NCI-H345 treated with DMSO at 0.1 percent for 48 hours (cell line): ENCODE results near the gene RGS17.
"Not testable (repeated sequence)": the region's sequence is repeated elsewhere in the genome, so short reads cannot be mapped to it uniquely, and the experiment has no call there.

ENCODE experiments used
- DNase-seq: peaks from one replicate; lab custom pipeline; 2025; ENCODE audit not compliant: unreplicated experiment; lab: John Stamatoyannopoulos, UW

The RGS17 gene

GRCh38 chr6:153043719-153044118 is 87.4 kb downstream of the RGS17 start:
- DNase-seq: peak; percentile 56

DNA sequence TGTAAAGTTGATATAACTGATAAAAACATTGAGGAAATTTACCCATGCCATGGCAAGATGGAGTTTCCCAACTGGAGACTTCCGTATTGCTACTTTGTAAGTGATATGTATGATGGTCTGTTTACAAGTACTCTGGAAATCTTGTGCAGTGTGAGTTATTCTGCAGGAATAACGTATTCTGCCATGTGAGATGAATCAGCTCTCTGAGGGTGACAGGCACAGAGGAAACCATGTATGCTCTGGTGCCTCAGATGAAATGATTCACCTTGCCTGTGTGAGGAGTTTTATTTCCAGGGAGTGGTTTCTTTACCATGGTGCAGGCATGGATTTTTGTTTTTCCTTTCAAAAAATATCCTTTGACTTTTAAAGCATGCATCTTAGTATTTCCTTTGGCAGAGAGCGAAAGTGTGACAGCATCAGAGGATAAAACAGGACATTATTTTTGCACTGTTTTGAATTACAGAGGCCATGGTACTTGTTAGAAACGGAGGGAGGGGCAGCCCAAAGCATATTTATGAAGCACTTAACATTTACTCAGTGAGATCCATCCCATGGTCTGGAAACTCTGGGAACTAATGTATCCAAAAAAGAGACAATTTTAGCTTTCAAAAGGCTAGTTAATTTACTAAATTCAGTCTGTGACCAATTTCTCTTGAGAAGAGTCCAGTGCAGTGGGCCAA is 92.6 kb downstream of the RGS17 start:
- no peak for DNase-seq

DNA sequence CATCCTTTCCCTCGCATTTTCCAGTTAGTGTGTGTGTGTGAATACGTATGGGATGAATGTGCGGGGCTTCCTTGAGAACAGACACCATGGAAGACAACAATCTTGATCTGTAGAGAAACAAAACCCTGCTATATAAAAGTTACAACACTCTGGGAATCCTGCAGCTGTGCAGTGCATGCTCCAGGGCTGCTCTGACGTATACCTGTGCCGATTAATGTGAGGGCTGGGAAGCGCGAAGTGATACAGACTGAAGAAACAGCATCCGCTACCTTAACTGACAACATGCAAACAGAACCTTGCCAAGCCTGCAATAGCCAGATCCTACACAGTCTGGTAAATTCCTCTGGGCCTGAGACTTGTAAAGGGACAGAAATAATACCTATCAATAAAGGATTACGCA is 96.9 kb downstream of the RGS17 start:
- no peak for DNase-seq

- DNase-seq: peak; percentile 17
Observed at GRCh38 chr6:153032255-153032882, 98.7 kb downstream of the RGS17 start.

GRCh38 chr6:153031335-153031955 is 99.6 kb downstream of the RGS17 start:
- no peak for DNase-seq

DNA sequence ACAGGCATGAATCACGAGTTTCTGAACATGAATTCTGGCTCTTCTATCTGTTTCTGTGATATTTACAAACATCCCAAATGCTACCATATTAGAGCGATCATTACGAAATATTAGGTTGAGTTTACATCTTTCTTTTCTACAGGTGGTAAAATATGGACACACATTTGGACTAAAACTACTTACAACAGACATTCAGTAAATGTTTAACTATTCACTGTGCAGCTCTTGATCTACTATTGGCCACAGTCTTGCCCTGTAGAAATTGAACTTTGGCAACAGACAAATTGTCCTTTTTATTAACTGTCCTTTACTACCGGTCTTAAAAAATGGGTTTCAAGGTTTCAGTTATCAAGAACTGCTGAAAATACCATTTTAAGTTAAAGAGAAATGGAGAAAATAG is 102.1 kb downstream of the RGS17 start:
- DNase-seq: no peak

- no peak for DNase-seq
Observed at GRCh38 chr6:153028286-153028685, 102.8 kb downstream of the RGS17 start.

DNA sequence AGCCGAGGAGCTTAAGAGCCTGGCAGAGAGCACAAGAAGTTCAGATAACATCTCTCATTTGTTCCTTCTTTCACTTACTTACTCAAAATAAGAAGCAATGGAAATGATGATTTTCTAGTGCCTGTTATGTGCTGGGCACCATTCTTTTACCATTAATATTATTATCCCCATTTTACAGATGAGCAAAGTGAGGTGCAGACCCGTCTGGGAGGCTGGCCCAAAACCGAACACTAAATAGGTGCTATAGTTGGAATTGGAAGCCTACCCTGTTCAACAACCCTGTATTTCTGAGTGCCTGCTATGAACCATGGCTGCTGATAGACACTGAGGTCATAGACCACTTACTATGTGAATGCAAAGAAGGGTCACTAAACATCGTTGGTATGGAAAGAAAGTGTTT is 103.6 kb downstream of the RGS17 start:
- DNase-seq: no peak

DNA sequence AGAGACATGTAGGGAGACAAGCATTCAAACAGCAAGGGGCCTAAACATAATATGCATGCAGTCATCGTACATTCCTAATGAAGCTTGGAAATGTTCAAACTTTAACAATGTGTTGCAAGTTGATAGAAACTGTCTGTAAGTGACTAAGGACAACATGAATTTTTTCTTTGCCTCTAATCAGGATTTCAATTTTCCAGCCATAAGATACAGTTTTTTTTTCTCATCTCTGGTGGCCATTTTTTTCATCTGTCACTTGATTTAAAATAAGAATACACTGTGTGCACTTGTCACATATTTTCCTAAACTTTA is 106.4 kb downstream of the RGS17 start:
- DNase-seq: no peak

- DNase-seq: peak; percentile 55
Observed at GRCh38 chr6:153023977-153024708, 106.9 kb downstream of the RGS17 start.

- no peak for DNase-seq
Observed at GRCh38 chr6:153018355-153018754, 112.7 kb downstream of the RGS17 start.

GRCh38 chr6:153016846-153017245 is 114.2 kb downstream of the RGS17 start:
- DNase-seq: no peak

DNA sequence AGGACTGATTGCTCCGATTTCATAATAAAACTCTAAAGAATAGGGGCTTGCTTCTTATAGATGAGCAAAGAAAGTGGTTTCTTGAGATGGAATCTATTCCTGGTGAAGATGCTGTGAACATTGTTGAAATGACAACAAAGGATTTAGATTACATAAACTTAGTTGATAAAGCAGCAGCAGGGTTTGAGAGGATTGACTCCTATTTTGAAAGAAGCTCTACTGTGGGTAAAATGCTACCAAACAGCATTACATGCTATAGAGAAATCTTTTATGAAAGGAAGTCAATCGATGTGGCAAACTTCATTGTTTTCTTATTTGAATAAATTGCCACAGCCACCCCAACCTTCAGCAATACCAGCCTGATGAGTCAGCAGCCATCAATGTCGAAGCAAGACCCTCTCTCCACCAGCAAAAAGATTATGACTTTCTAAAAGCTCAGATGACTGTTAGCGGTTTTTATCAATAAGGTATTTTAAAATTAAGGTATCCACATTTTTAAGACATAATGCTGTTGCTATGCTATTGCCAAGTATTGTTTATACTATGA is 115.9 kb downstream of the RGS17 start:
- no peak for DNase-seq

- DNase-seq: no peak
Observed at GRCh38 chr6:153013438-153013837, 117.6 kb downstream of the RGS17 start.

DNA sequence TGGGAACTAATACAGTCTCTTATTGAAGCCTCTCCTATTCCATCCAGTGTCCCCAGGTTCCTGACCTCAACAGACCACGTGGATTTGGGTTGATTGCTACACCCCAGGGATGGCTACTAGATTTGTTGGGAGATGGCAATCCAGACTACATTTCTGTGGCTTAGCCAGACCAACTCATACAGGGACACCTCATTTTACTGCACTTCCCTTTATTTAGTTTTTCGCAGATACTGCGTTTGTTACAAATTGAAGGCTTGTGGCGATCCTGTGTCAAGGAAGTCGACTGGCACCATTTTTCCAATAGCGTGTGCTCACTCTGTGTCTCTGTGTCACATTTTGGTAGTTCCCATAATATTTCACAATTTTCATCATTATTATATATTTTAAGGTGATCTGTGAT is 118.2 kb downstream of the RGS17 start:
- no peak for DNase-seq

DNA sequence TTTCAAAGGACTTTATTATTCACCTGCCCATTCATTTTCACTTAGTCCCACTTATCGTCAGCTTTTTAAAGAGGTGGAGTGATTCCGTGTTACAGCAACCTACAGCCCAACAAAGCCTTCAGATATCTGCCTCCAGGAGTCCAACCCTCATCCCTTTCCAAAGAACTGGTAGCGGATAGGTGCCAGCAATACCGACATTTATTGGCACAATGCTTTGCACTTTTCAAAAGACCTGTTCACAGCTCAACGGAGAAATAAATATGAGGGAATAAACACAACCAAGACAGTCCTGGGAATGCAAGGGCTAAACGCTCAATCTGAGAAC is 127.8 kb downstream of the RGS17 start:
- no peak for DNase-seq

GRCh38 chr6:153002613-153003365 is 128.3 kb downstream of the RGS17 start, which contains the start of gene MTRF1L:
MTRF1L (minus strand) TSS chr6:153002709; CDS start chr6:153002685, 24 bp downstream.
- peak; percentile 87 for DNase-seq

DNA sequence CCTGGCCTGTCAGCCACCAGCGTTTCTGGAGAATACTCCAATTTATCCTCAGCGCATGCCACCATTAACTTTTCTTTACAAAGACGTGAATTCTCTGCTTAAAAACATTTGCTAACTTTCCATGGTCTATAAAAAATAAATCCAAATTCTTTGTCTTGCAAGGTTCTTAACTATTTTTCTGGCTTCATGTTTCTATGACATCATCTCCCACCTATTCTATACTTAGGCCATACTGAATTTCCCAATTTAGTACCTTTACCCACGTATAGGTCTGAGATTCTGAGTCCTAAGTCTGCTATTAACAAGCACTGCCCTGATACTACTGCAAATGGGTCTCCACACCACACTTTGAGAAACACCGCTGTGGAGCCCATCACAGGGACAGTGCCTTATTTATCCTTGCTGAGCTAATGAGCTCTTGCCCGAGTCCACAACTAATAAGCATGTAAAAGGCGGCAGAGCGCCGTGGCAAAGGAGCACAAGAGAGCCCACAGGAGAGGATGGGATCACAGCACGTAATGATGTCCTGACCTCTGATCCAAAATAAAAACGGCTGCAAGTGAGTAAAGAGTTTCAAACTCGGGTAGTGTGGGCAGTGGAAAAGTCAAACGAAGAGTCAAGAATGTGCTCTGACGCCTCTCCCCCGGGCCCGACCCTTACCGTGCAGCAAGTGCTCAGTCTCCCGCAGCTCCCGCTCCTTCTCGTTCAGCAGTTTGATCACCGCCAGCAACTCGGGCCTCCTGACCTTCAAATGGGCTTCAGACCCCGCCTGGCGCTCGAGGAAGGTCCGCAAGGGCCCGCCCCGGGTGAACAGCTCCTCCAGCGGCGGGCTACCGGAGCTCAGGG is 129.1 kb downstream of the RGS17 start:
- no peak for DNase-seq

DNA sequence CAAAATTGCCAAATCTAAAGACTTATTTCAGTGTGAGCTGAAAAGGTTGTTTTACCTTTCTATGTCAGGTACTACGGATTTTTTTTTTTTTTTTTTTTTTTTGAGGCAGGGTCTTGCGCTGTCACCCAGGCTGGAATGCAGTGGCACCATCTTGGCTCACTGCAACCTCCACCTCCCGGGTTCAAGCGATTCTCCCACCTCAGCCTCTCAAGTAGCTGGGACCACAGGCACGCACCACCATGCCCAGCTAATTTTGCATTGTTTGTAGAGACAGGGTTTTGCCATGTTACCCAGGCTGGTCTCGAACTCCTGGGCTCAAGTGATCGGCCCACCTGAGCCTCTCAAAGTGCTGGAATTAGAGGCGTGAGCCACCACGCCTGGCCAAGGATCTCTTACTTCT is 130.3 kb downstream of the RGS17 start:
- not testable (repeated sequence) for DNase-seq

- no peak for DNase-seq
Observed at GRCh38 chr6:153000243-153000642, 130.8 kb downstream of the RGS17 start.
